Vagina (tissue), 2 donors: ENCODE results near the gene LHFPL4. TPM values are rescaled to one million over a fixed set of nuclear protein-coding genes. Genes with fewer than 3 reads are reported as not detected.
A peak's percentile ranks its signal among the peaks of the same experiment; 100 is the strongest.

ENCODE experiments used
- DNase-seq, 2 donors: peaks; one replicate each; pipeline ENCODE4 v3.0.0-alpha.2; 2017; ENCODE audit errors: extremely low spot score in 2 of 2
- H3K27ac ChIP-seq: fragments of 200-600 bp; sonication (generic); one replicate; pipeline ENCODE4 v1.5.1; 2019
- H3K27me3 ChIP-seq: fragments of 200-600 bp; sonication (generic); one replicate; pipeline ENCODE4 v1.5.1; 2019
- H3K36me3 ChIP-seq, 2 donors: fragments of 200-600 bp; sonication (generic); one replicate each; pipeline ENCODE4 v1.5.1; 2017 to 2019
- H3K4me1 ChIP-seq: fragments of 200-600 bp; sonication (generic); one replicate; pipeline ENCODE4 v1.5.1; 2019
- H3K4me3 ChIP-seq, 2 donors: fragments of 200-600 bp; sonication (generic); 1 replicate in 1 of 2; 2 replicates in 1 of 2; pipeline ENCODE4 v1.5.1; 2016 to 2019
- H3K9me3 ChIP-seq: fragments of 200-600 bp; sonication (generic); one replicate; pipeline ENCODE4 v1.5.1; 2019
- CTCF ChIP-seq, 3 experiments: fragments of 450-650 bp in 2 of 3; fragments of 200-600 bp in 1 of 3; sonication (generic) in 1 of 3; IDR thresholded peaks; one replicate each; pipeline ENCODE4 v1.5.1; 2017 to 2019; ENCODE audit warnings: antibody characterized with exemption in 3 of 3, mild to moderate bottlenecking in 2 of 3, moderate library complexity in 2 of 3
- POLR2A ChIP-seq, 2 donors: fragments of 450-650 bp; IDR thresholded peaks; one replicate each; pipeline ENCODE4 v1.6.1; 2017; ENCODE audit warnings: antibody characterized with exemption in 2 of 2, mild to moderate bottlenecking in 2 of 2, moderate library complexity in 2 of 2
- POLR2AphosphoS5 ChIP-seq, 2 donors: sonication (generic); formaldehyde crosslinking; IDR thresholded peaks; one replicate each; pipeline ENCODE4 v1.9.0; 2017; ENCODE audit warnings: antibody characterized with exemption in 2 of 2, mild to moderate bottlenecking in 2 of 2, low read depth in 1 of 2; ENCODE audit not compliant: insufficient read depth in 1 of 2
- intact Hi-C: fragments of 100-400 bp; cut with DNase I; formaldehyde crosslinking; loops from one replicate; pipeline ENCODE4 v1.15.1; 2023
- total RNA-seq: library from RNA; depleted of rRNA; stranded (reverse); fragments of >200 nt; gene quantifications from one replicate; pipeline ENCODE4 v1.2.3, GENCODE V29; 2016

The LHFPL4 gene
- total RNA-seq, 1 donor from 2014 or later, result not detected

- TF ChIP-seq POLR2AphosphoS5 (IDR thresholded peaks at IDR 0.05; ENCODE audit: insufficient read depth in 1 of 2, low read depth in 1 of 2), result no peak
- no peak for TF ChIP-seq CTCF (IDR thresholded peaks at IDR 0.05)
- TF ChIP-seq POLR2A (IDR thresholded peaks at IDR 0.05), result no peak
- intact Hi-C loops, result no loop called here
- no peak overlapping the region for H3K4me3 ChIP-seq
- no peak for DNase-seq
- H3K27me3 ChIP-seq, result no peaks in the 10 kb centered on the region
- H3K27ac ChIP-seq, result no peak overlapping the region
- no peaks in the 10 kb centered on the region for H3K9me3 ChIP-seq
- H3K4me1 ChIP-seq, result no peaks in the 10 kb centered on the region
- no peaks in the 10 kb centered on the region for H3K36me3 ChIP-seq
Measured at GRCh38 chr3:9507586-9508578, 45.7 kb downstream of the LHFPL4 start.

- intact Hi-C loops, result no loop called here
- Histone ChIP-seq H3K27ac (no peak overlapping the region), H3K4me3 (no peak overlapping the region), H3K9me3 (no peaks in the 10 kb centered on the region), H3K27me3 (no peaks in the 10 kb centered on the region), H3K36me3 (no peaks in the 10 kb centered on the region), H3K4me1 (peaks cover 9% of the 10 kb centered on the region)
- peak in 2 of 3 experiments; percentile 46 to 68 for TF ChIP-seq CTCF (IDR thresholded peaks at IDR 0.05)
- TF ChIP-seq POLR2AphosphoS5 (IDR thresholded peaks at IDR 0.05; ENCODE audit: insufficient read depth in 1 of 2, low read depth in 1 of 2), result no peak
- no peak for TF ChIP-seq POLR2A (IDR thresholded peaks at IDR 0.05)
- DNase-seq, result no peak
Measured at GRCh38 chr3:9503283-9503682, 50.3 kb downstream of the LHFPL4 start.

- TF ChIP-seq POLR2A (IDR thresholded peaks at IDR 0.05) (no peak), POLR2AphosphoS5 (IDR thresholded peaks at IDR 0.05; ENCODE audit: insufficient read depth in 1 of 2, low read depth in 1 of 2) (no peak), CTCF (IDR thresholded peaks at IDR 0.05) (no peak)
- intact Hi-C loops, result no loop called here
- no peaks in the 10 kb centered on the region for H3K27me3 ChIP-seq
- peaks cover 9% of the 10 kb centered on the region for H3K4me1 ChIP-seq
- H3K36me3 ChIP-seq, result no peaks in the 10 kb centered on the region
- H3K4me3 ChIP-seq, result no peak overlapping the region
- no peak for DNase-seq
- H3K9me3 ChIP-seq, result no peaks in the 10 kb centered on the region
- H3K27ac ChIP-seq, result no peak overlapping the region
Measured at GRCh38 chr3:9501226-9501625, 52.4 kb downstream of the LHFPL4 start.

GRCh38 chr3:9500108-9501050, 53.2 kb downstream of the LHFPL4 start:
- intact Hi-C loops, result no loop called here
- Histone ChIP-seq H3K4me3 (peak overlapping the region in 1 of 2 donors; percentile 10), H3K27ac (no peak overlapping the region), H3K36me3 (no peaks in the 10 kb centered on the region), H3K9me3 (no peaks in the 10 kb centered on the region), H3K27me3 (no peaks in the 10 kb centered on the region), H3K4me1 (peaks cover 9% of the 10 kb centered on the region)
- no peak for DNase-seq
- TF ChIP-seq POLR2AphosphoS5 (IDR thresholded peaks at IDR 0.05; ENCODE audit: insufficient read depth in 1 of 2, low read depth in 1 of 2) (no peak), CTCF (IDR thresholded peaks at IDR 0.05) (no peak), POLR2A (IDR thresholded peaks at IDR 0.05) (no peak)
